PC-9 (cell line): Measurements from ENCODE around the gene GMPR2.

Experiments
- CTCF ChIP-seq: fragments of 200-600 bp; sonication (generic); conservative IDR thresholded peaks from 2 replicates; pipeline ENCODE4 v1.6.1; 2017; ENCODE audit warnings: mixed run types, antibody characterized with exemption, mild to moderate bottlenecking, moderate library complexity
- EZH2 ChIP-seq: fragments of 200-600 bp; sonication (generic); IDR thresholded peaks from 2 replicates; pipeline ENCODE4 v1.8.0; 2017; ENCODE audit warnings: antibody characterized with exemption, low read depth

DNA sequence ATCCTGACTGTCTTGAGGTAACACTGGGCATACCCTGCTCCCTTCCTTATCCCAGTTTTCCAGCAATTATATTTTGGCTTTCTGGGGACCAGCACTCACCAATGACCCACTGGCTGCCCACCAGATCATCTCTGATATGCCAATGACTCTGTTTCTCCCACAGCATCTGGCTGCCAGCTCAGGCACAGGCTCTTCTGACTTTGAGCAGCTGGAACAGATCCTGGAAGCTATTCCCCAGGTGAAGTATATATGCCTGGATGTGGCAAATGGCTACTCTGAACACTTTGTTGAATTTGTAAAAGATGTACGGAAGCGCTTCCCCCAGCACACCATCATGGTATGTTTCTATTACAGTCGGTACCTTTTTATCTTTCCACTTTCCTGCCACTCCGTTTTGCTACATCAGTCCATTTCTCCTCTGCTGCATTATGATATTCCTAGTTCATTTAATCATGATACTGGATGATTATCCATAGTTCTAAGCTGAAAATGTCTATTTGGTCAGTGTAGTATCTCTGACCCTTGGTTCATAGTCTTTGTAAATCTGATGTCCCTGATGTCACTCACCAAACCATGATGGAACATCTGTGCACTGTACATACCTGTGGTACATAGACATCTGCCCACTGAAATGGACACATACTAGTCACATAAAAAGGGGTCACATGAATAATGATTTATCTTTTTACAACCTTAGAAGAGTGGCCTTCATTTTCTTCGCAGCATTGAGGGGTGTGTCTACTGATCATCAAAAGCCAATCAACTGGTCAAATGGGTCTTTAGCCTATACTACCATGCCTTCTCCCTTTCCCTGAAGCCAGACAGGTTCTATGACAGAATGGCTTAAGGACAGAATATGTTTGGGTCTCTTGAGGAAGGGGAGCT, 3.3 kb downstream of the GMPR2 start:
- TF ChIP-seq CTCF, result no peak
- TF ChIP-seq EZH2, result no peak
